HL-60/S4 (cell line): ENCODE measurements around the gene TBL1X.
"Not testable (repeated sequence)": the region's sequence is repeated elsewhere in the genome, so short reads cannot be mapped to it uniquely, and the experiment has no call there.

ENCODE experiments used
- in situ Hi-C: fragments of 300-500 bp; cut with MboI; formaldehyde crosslinking; loops from 2 replicates; pipeline ENCODE4 v1.14.3; 2022; ENCODE audit warnings: low sequenced_read_pairs

Gene TBL1X

GRCh38 chrX:9458516-9459078 lies 6.3 kb upstream of the TBL1X start:
- in situ Hi-C loops: loop anchor here (10.0 kb wide), 1 partner anchor 114 kb away; no protein-coding TSS in a partner anchor

- in situ Hi-C loops: loop anchor here (10.0 kb wide), 1 partner anchor 114 kb away; no protein-coding TSS in a partner anchor
Observed at GRCh38 chrX:9459186-9459748, 5.6 kb upstream of the TBL1X start.

- in situ Hi-C loops: no loop called here
Observed at GRCh38 chrX:9461087-9461486, 3.8 kb upstream of the TBL1X start.

GRCh38 chrX:9462456-9462855 lies 2.4 kb upstream of the TBL1X start:
- in situ Hi-C loops: no loop called here

GRCh38 chrX:9465380-9466123 lies 694 bp downstream of the TBL1X start:
- in situ Hi-C loops: no loop called here

GRCh38 chrX:9466124-9466495 lies 1.3 kb downstream of the TBL1X start:
- in situ Hi-C loops: no loop called here

- in situ Hi-C loops: no loop called here
Observed at GRCh38 chrX:9466736-9467135, 1.9 kb downstream of the TBL1X start.

- in situ Hi-C loops: no loop called here
Observed at GRCh38 chrX:9467146-9467545, 2.3 kb downstream of the TBL1X start.

- in situ Hi-C loops: no loop called here
Observed at GRCh38 chrX:9467751-9468150, 2.9 kb downstream of the TBL1X start.

GRCh38 chrX:9471571-9471985 lies 6.7 kb downstream of the TBL1X start:
- in situ Hi-C loops: no loop called here

- in situ Hi-C loops: no loop called here
Observed at GRCh38 chrX:9473708-9474107, 8.8 kb downstream of the TBL1X start.

- in situ Hi-C loops: not testable (repeated sequence)
Observed at GRCh38 chrX:9475417-9475816, 10.6 kb downstream of the TBL1X start.

- in situ Hi-C loops: no loop called here
Observed at GRCh38 chrX:9475984-9476383, 11.1 kb downstream of the TBL1X start.

- in situ Hi-C loops: no loop called here
Observed at GRCh38 chrX:9476810-9477575, 12.1 kb downstream of the TBL1X start.

- in situ Hi-C loops: no loop called here
Observed at GRCh38 chrX:9482408-9482807, 17.6 kb downstream of the TBL1X start.

- in situ Hi-C loops: no loop called here
Observed at GRCh38 chrX:9482837-9483236, 18.0 kb downstream of the TBL1X start.

- in situ Hi-C loops: no loop called here
Observed at GRCh38 chrX:9483376-9483775, 18.5 kb downstream of the TBL1X start.

- in situ Hi-C loops: no loop called here
Observed at GRCh38 chrX:9486786-9487387, 22.0 kb downstream of the TBL1X start.

GRCh38 chrX:9488586-9488985 lies 23.7 kb downstream of the TBL1X start:
- in situ Hi-C loops: no loop called here

GRCh38 chrX:9489234-9489633 lies 24.4 kb downstream of the TBL1X start:
- in situ Hi-C loops: no loop called here

- in situ Hi-C loops: no loop called here
Observed at GRCh38 chrX:9492901-9493300, 28.0 kb downstream of the TBL1X start.
